ENCODE data around the gene HOXC4.

Gene HOXC4
- total RNA-seq = 0 to 0.27 (median 0.14) reads per million in 4 donors

DNA sequence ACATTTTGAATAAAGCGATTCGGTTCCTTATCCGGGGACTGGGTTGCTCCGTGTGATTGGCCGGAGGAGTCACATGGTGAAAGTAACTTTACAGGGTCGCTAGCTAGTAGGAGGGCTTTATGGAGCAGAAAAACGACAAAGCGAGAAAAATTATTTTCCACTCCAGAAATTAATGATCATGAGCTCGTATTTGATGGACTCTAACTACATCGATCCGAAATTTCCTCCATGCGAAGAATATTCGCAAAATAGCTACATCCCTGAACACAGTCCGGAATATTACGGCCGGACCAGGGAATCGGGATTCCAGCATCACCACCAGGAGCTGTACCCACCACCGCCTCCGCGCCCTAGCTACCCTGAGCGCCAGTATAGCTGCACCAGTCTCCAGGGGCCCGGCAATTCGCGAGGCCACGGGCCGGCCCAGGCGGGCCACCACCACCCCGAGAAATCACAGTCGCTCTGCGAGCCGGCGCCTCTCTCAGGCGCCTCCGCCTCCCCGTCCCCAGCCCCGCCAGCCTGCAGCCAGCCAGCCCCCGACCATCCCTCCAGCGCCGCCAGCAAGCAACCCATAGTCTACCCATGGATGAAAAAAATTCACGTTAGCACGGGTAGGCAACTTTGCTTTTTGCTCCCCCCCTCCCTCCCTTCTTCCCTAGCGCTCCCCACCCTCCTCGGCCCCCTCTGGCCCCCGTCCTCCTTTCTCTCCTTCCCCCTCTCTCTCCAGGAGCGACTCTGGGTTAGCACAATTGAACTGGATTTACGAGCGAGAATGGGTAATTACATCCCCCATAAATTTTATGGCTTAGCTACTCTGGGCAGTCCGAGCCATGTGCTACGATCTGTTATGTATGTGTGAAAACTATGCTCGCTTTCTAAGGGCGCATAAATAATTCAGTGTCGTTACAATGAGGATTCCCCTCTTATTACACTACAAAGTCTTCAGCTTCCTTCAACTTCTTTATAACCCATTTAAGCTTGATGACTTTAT is at the start of gene HOXC4:
Gene HOXC4, plus strand, starts transcription at position 85 of the 991 bp plus-strand sequence. Its CDS starts 88 bp downstream, at position 173.
- DNase-seq = no peak

DNA sequence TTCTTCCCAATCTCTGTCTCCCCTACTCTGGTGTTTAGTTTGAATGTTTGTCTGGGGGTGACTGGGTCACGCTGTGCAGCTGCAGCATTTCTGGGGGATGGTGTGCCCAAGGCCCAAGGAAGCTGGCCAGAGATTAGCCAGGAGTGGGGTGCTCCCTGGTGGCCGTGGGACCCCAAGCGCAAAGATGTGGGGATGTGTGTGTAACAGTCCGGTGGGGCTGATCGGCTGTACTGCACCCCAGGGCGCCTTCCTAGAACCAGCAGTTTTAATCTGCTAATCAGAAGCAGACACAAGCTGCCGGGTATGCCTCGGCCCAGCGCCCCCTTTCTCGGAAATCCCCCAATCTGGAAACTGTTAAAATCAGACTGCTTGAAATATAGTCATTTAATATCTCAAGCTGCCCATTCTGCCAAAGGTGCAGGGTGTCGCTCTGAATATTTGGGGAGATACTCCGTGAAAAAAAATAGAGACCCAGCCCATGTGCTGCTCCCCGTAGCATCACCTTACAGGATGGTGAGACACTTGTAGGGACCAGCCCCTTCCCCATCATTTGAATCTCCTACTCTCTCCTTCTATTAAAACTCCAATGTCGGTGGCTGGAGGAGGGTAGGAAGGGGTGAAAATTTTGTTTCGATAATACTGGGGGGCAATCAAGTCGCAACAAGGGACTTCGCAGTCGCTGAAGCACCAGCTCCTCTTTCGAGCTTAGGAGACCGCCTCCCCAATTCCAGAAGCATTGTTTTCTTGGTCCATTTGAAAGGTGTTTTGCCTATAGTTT is 49.4 kb upstream of the HOXC4 start:
- DNase-seq = no peak

GRCh38 chr12:54004841-54005530 is 48.6 kb upstream of the HOXC4 start:
- no peak for DNase-seq

DNA sequence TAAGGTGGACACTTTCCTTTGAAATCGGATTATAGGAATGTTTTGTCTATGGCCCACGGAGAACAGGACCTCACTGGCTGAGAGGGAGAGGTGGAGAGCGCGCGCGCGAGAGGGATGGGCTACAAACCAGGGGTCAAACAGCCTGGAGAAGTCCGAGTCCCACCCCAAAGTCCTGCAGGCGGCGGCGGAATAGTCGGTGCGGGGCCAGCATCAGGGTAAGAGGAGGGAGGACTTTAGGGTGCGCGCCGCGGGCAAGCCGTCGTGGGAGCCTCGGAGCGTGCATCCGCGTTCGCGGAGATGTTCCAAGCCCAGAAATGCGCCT is 48.1 kb upstream of the HOXC4 start:
- no peak for DNase-seq

- peak; percentile 57 to 88 (median 74) for DNase-seq
Observed at GRCh38 chr12:54005853-54006558, 47.6 kb upstream of the HOXC4 start.

DNA sequence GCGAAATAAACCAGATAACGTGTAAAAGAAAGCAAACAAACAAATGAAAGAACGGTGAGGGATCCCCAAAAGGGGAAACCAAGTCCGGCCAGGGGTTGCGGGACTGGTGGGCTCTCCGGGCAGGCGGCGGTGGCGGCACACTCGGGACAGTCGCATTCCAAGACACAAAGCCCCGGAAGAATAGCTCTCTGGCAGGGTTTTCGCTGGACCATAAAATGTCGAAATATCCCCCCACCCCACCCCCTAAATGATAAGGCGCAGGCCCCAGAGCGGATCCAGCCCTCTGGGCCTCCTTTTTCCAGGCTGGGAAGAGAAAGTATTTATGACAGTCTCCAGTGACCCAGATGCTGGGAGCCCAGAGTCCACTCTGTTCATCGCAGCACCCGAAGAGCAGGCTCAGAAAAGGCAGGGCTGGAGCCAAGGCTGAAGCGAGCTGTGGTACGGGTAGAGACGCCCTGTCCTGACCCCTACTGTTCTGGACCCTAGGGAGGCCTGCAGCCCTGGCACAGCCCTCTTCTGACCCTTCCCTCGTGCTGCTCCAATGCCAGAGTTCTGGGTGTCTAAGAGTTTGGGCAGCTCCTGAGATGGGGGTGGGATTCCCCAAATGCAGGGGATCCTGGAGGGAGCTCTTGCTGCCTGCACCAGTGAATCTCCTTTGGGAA is 46.9 kb upstream of the HOXC4 start:
- DNase-seq = no peak

GRCh38 chr12:54007538-54008259 is 45.9 kb upstream of the HOXC4 start:
- no peak for DNase-seq

DNA sequence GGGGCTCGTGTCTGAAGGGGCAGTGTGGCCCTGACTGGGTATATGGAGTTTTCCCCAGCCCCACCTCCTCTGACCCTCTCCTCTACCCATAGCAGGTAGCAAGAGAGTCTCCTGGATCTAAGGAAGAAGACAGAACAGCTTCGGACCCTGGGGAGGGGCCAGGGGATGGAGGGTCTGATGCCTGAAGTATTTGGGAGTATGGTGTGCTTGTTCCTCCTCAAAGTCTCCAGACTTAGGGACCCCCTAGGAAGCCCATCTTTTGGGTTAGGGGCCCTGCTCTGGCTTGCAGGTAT is 45.4 kb upstream of the HOXC4 start:
- DNase-seq = no peak

DNA sequence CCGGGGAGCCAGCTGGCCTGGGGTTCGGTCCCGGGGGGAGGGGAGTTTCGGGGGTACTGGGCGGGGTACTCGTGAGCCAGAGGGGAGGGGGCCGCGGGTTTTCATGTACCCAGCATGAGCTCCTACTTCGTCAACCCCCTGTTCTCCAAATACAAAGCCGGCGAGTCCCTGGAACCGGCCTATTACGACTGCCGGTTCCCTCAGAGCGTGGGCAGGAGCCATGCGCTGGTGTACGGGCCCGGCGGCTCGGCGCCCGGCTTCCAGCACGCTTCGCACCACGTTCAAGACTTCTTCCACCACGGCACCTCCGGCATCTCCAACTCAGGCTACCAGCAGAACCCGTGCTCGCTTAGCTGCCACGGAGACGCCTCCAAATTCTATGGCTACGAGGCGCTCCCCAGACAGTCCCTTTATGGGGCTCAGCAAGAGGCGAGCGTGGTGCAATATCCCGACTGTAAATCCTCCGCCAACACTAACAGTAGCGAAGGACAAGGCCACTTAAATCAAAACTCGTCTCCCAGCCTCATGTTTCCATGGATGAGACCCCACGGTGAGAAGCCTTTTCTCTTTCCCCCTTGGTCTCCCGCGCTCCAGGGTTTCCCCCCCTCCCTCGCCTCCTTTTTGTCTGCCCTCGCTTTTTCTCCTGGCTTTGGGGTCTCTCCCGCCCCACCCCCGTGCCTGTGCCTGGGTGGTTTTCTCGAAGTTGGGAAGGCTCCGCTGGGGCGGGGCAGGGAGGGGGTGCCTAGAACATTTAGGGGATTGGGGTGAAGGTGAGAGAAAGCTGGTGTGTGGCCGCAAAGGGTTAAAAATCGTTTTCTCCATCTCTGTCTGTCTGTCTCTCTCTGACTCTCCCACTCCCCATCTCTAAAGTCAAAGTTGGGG is 44.2 kb upstream of the HOXC4 start:
- no peak for DNase-seq

GRCh38 chr12:54010053-54010971 is 43.3 kb upstream of the HOXC4 start:
- no peak for DNase-seq

- DNase-seq = no peak
Observed at GRCh38 chr12:54010972-54011664, 42.5 kb upstream of the HOXC4 start.

DNA sequence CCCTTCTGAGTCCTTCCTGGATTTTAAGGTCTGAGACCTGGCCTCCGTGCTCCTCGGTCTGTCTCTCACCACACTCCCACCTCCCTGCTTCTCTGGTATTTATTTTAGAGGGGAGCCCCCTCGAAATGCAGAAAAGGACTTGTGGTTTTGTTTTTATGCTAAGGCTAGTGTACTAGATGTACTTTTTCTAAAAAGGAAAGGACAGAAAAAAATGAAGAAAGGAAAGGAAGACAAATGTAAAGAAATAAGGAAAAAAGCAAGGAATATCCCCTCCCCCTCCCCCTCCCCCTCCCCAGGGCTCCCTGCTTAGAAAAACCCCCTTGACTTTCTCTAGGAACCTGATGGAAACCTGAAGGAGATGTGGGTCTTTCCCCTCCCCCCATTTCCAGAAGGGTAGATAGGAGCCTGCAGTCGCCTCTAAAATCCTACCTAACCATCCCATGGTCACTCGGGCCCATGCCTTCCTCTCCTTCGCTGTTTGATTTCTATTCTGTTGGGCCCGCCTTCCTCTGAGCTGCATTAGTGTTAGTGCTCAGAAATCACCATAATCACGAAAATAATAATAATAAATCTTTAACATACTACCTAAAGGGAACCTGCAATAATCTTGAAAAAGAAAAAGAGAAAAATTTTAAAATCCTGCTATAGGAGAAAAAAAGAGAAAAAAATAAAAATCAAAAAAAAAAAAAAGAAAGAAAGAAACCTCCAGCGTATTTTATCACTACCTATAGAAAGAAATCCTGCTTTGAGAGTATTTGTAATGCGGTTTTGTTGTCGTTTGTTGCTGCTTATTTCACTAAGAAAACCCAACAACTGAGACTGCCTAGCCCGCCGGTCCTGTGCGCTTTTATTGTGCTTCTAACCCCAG is 41.7 kb upstream of the HOXC4 start:
- no peak for DNase-seq

DNA sequence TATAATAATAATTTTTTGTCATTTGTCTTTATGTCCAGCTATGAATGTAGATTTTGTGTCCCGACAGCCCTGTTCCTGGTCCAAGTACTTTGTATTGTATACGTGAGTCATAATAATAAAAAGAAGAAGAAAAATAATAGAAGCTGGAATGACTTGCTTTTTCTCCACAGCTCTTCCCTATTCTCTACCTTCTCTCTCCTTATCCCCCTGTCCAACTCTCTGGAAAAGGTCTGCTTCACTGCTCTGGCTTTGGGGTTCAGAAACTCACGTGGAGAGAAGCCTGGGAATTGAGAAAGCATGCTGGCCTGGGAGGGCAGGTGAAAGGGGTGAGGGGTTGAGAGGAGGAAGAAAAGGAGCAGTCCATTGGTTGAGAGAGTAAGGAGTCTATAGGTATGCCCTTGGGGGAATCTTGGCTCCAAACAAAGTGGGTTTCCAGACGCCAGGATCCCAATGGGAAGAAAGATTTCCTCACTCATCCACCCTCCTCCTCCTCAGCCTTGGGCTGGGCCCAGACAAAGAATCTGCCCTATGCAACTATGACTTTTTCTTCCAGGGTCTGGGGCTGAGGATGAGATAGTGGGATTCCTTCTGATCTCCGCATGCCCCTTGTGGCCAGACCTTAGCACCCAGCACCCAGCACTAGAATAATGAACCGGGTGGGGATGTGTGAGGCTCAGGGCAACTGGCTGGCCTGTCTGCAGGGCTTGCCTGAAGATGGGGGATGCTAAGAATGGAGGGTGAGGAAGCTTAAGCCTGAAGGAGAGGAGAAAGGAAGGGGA is 40.8 kb upstream of the HOXC4 start:
- DNase-seq = no peak

DNA sequence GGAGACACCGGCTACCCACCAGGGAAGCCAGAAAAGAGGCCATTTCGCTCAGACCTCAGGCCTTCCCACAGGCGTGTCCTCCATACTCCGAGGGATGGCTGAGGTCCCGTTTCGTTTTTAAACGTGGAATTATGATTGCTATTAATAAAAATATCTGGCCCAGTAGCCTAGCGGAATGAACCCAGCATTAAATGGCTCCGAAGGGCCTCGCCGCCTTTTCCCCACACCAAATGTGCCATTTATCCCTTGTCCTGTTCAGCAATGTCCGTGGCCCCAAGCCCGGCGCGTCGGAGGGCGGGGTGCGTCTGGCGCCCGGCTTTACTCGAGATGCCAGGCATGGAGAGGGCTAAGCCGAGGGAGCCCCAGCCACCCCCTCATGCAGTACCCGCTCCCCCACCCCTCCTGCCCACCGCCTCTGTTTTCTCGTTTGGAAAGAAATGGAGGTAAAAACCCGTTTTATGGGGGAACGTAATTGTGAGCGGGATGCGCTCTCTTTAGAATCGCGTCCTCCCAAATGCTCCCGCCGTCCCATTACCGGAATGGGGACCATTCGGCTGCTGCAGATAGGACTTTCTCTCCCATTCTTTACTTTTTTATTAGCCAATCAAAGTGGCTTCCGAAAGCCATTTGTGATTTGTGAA is 39.1 kb upstream of the HOXC4 start:
- DNase-seq = no peak

- DNase-seq = no peak
Observed at GRCh38 chr12:54015018-54015931, 38.4 kb upstream of the HOXC4 start.

Data from T-helper 1 cell (primary cell).